HG02759 (cell line): ENCODE results near the gene ADH4.
"Not testable (repeated sequence)": the region's sequence is repeated elsewhere in the genome, so short reads cannot be mapped to it uniquely, and the experiment has no call there.

Source experiments
- ATAC-seq: cut with Tn5 transposase; IDR thresholded peaks from one replicate; pipeline ENCODE4 v1.9.1; 2021; ENCODE audit warnings: mild to moderate bottlenecking, moderate library complexity; ENCODE audit not compliant: unreplicated experiment

ADH4 gene

DNA sequence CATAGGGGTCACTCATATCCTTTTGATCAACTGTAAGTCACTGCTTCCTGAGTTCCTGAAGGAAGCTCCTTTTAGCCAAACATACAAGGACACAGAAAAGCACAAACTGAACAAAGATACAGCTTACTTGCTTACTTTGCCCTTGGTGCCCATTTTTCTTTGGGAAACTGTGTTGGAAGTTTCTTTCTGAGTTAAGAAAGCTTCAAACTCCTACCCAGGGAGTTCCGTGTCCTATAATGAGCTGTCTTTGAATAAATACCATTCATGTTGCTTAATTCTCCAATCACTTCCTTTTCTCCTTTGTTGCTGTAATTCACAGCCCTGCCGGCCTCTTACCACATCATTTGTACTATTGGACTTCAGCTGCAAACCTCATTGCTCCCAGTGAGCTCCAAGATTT is at the start of gene ADH4:
Gene ADH4 (minus strand): TSS at position 228 of the 400 bp plus-strand sequence. CDS start 75 bp downstream, at position 153.
- ATAC-seq, result no peak

- no peak for ATAC-seq
Observed at GRCh38 chr4:99190336-99190735, 46.2 kb upstream of the ADH4 start.

- ATAC-seq, result not testable (repeated sequence)
Observed at GRCh38 chr4:99189900-99190299, 45.8 kb upstream of the ADH4 start.

GRCh38 chr4:99186029-99186428 is 41.9 kb upstream of the ADH4 start:
- no peak for ATAC-seq

- no peak for ATAC-seq
Observed at GRCh38 chr4:99185581-99185980, 41.5 kb upstream of the ADH4 start.

DNA sequence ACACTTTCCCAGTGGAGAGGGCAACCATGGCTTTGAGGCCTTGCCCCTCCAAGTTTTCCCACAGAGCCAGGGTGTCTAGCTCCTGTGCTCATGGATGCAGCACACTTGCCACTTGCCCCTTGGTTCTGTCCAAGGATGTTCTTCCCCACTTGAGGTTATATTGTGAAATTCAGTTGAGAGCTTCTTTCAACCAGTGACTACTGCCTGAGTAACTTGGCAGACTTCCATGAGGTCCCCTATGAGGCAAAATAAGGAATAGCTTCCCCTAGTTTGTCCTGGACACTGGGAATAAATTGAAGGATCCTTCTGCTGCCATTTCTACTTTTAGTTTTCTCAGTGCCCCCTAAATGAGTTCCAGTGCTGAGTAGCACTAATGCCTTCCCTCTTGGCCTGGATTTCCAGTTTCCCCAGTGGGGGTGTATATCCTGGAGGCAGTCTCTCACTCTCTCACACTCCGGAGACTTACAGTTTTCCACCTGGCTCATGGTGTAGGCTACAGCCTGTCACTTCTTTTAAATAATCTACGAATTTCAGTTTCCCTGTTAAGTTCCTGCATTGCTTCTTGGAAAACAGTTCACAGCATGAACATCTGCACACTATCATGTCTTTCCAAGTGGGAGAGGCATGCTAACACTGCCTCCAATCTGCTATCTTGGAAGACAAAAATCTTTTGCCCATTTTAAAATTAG is 36.4 kb upstream of the ADH4 start:
- no peak for ATAC-seq

DNA sequence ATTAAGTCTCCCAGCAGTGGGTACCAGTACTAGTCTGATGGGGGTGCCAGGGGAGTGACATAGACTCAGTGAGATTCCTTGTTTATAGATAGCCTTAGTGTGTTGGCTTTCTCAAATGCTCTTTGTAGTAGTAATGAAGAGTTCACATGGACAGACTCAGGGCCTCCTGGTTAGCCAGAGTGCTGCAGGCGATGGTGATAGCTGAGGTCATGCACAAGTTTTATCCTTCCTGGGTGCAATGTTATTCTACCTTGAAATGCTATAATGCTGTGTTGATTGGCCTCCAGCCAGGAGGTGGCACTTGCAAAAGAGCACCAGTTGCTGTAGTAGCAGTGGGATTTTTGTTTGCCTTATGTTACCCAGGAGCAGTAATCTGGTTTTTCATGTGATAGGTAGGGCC is 35.5 kb upstream of the ADH4 start:
- ATAC-seq, result no peak

- ATAC-seq, result no peak
Observed at GRCh38 chr4:99179178-99179577, 35.1 kb upstream of the ADH4 start.

DNA sequence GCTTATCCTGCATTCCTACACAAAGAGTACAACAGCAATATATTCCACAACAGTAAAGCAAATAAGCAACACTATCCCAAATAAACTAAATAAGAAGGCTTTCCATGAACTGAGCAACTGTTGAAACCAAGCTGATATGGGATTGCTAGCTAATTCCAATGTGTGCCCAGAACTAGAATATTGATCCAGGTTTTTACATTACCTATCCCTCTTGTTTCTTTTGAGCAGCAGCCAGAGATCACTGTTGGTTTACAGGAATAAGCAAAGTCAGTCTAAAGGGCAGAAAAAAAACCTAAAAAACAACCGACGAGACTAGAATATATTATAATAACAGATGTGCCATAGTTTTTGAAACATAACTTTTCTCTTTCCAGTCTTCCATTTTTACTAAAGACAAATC is 22.4 kb upstream of the ADH4 start:
- ATAC-seq, result no peak

DNA sequence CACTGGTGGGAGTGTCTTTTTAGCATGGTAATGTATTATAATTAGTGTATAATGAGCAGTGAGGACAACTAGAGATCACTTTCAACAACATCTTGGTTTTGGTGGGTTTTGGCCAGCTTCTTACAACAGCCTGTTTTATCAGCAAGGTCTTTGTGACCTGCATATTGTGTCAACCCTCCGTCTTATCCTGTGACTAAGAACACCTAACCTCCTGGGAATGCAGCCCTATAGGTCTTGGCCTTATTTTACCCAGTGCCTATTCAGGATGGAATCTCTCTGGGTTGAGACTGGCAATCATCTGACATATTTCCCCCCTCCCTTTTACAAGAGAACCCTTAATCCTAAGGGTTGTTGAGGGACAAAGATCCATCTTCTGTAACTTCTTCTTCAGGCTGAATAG is 21.9 kb upstream of the ADH4 start:
- ATAC-seq, result no peak

DNA sequence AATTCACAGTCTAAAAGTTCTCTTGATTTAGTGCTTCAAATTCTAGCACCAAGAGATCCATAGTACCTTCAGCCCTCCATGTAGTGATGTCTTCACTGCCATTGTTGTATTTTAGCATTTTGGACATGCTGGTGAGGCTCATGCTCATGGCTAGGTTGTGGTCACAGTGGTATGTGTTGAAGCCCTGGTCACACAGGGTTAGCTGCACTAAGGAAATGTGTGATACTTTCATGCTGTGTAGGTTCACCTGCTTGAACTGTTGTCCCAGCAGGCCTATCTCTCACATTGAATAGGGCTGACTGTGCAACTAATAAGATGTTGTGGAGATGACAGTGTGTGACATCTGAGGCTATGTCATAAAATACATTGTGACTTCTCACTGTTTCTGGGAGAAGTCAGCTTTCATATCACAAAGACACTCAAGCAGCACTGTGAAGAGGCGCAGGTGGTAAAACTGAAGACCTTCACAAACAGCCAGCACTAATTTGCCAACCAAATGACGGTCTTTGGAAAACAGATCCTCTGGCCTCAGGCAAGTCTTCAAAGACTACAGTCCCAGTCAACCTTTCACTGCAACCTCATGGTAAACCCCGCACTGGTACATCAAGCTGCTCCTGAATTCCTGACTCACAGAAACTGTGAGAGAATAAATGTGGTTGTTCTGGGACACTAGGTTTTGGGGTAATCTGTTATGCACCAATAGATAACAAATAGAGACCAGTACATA is 17.4 kb upstream of the ADH4 start:
- no peak for ATAC-seq

DNA sequence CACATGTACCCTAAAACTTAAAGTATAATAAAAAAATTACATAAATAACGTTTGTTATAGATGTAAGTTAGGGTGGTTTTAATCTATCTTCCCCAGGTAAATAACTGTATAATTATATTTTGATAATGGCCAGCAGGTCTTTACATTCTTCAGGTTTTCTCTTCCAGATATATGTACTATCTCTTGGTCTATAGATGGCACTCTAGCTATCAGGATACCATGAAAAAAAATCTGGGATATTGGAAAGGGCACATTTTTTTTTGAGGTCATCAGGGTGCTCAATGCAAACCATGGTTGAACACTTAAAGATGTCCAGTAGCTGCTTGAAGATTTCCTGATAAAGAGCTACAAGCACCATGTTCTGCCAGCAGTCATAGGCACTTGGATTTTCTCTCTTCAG is 15.6 kb upstream of the ADH4 start:
- no peak for ATAC-seq

- no peak for ATAC-seq
Observed at GRCh38 chr4:99157478-99157935, 13.4 kb upstream of the ADH4 start.

DNA sequence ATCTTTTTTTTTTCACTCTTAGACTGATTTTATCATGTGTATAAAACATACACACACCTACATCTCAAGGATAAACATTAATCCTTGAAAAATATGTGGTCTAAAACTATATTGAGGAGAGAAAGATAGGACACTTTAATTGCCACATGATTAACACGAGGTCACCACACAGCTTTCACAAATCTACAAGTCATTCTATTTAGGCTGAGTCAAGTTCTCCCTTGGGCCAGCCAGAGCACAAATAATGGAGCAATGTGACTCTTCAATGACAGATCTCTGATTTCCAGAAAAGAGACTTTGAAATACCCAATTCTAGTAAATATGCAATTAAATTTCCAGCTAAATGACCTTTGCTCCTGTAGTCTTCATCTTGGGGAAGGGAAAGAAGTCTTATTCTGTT is 12.9 kb upstream of the ADH4 start:
- no peak for ATAC-seq

DNA sequence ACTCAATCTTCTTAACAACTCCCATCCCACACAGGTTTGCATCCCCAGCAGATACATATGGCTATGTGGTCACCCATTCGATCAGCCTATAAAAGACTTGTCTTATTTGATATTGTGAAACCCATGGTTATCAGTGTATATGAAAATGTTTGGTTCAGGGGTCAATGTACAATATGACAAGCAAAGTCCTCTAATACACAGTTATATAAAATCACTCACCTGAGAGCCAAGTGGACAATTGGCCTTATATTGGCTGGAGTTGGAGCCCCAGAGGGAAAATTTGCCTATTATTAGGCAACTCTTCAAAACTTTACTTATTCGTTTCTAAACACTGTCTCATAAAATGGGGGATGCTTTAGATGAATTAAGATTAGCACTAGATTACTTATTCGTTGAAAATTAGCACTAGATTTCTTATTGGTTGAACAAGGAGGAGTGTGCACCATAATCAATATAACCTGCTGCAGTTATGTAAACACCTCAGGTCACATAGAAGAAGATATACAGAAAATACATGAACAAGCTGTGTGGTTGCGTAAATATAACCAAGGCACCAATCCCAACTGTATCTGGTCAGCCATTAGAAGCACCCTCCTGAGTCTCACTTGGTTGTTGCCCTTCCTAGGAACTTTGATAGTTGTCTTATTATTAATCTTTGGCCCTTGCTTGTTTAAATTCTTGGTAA is 10.7 kb upstream of the ADH4 start:
- no peak for ATAC-seq

GRCh38 chr4:99151995-99152394 is 7.9 kb upstream of the ADH4 start:
- ATAC-seq, result no peak

- no peak for ATAC-seq
Observed at GRCh38 chr4:99151452-99151851, 7.4 kb upstream of the ADH4 start.

GRCh38 chr4:99149426-99150019 is 5.4 kb upstream of the ADH4 start:
- ATAC-seq, result no peak

DNA sequence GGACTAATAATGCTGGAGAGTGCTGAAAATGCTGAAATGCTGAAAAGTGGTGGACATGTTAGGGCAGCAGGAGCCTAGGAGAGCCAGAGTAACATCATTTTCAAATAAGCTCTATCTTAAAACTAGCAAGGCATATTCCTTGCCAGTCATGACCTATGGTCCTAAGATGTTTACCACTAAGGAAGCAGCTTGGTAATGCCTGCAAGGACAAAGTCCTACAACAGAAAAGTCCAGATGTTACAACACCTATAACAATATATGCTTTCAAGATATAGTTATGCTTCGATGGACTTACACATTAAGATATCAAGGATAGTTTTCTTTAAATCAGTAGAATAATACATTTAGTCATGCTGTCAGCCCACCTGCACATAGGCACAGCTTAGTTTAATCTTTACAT is 4.5 kb upstream of the ADH4 start:
- no peak for ATAC-seq

- no peak for ATAC-seq
Observed at GRCh38 chr4:99144587-99144986, 490 bp upstream of the ADH4 start.

DNA sequence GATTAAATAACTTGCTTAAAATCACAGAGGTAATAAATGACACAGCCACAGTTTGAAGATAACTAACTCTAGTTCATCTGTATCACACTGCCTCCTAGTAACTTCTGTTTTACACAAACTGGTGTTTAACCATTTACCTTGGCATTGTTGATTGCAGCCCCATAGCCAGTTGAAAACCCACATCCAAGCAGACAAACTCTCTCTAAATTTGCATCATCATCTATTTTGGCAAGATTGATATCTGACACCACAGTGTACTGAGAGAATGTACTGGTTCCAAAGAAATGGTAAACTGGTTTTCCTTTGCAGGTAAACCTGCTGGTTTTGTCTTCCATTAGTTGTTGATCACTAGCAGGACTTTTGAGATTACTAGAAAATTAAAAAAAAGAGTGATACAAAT is 7.8 kb downstream of the ADH4 start:
- ATAC-seq, result no peak
